Prostate gland (tissue), 2 donors: Measurements from ENCODE around the gene RASAL2. TPM values are rescaled to one million over a fixed set of nuclear protein-coding genes. Genes with fewer than 3 reads are reported as not detected.
A peak's percentile ranks its signal among the peaks of the same experiment; 100 is the strongest.

Source experiments
- DNase-seq: peaks from one replicate; pipeline ENCODE4 v3.0.0-alpha.2; 2019; ENCODE audit warnings: low spot score
- H3K27ac ChIP-seq, 2 donors: fragments of 200-600 bp; sonication (generic); 2 replicates each; pipeline ENCODE4 v1.5.1; 2017 to 2019
- H3K27me3 ChIP-seq: fragments of 200-600 bp; sonication (generic); replicated peaks from 2 replicates; pipeline ENCODE4 v1.5.1; 2019; ENCODE audit not compliant: insufficient read depth
- H3K36me3 ChIP-seq, 2 donors: fragments of 200-600 bp; sonication (generic); 1 replicate in 1 of 2; 2 replicates in 1 of 2; pipeline versions ENCODE4 v1.5.1 to v1.8.1; 2017 to 2019
- H3K4me1 ChIP-seq: fragments of 200-600 bp; sonication (generic); replicated peaks from 2 replicates; pipeline ENCODE4 v1.5.1; 2019
- H3K4me3 ChIP-seq, 2 donors: fragments of 200-600 bp; sonication (generic); 2 replicates each; pipeline ENCODE4 v1.5.1; 2017 to 2019
- H3K9me3 ChIP-seq: fragments of 200-600 bp; sonication (generic); 2 replicates; pipeline ENCODE4 v1.5.1; 2017
- CTCF ChIP-seq, 4 experiments: fragments of 200-600 bp in 2 of 4; fragments of 450-650 bp in 2 of 4; sonication (generic) in 2 of 4; IDR thresholded peaks; 1 replicate in 3 of 4; 2 replicates in 1 of 4; pipeline ENCODE4 v1.5.1; 2016 to 2019; ENCODE audit warnings: antibody characterized with exemption in 4 of 4, mild to moderate bottlenecking in 2 of 4, moderate library complexity in 2 of 4
- POLR2A ChIP-seq: fragments of 450-650 bp; IDR thresholded peaks from one replicate; pipeline ENCODE4 v1.6.1; 2016; ENCODE audit warnings: antibody characterized with exemption, mild to moderate bottlenecking
- POLR2AphosphoS5 ChIP-seq: sonication (generic); formaldehyde crosslinking; IDR thresholded peaks from one replicate; pipeline ENCODE4 v1.6.1; 2017; ENCODE audit warnings: antibody characterized with exemption
- WGBS: methylation state at CpG from one replicate; pipeline ENCODE4 v1.1.5; 2018; 5-methylcytosine and 5-hydroxymethylcytosine counted together
- intact Hi-C: fragments of 100-400 bp; cut with DNase I; formaldehyde crosslinking; loops from one replicate; pipeline ENCODE4 v1.14.2; 2022
- total RNA-seq, 2 donors: library from RNA; depleted of rRNA; stranded (reverse); fragments of >200 nt; gene quantifications; one replicate each; pipeline ENCODE4 v1.1.0, GENCODE V29; 2016

The RASAL2 gene
- total RNA-seq, 2 donors from 2014 or later = 9.2 to 36.9 TPM

- Histone ChIP-seq H3K27ac (no peak overlapping the region), H3K36me3 (no peaks in the 10 kb centered on the region), H3K4me1 (no peaks in the 10 kb centered on the region), H3K9me3 (no peaks in the 10 kb centered on the region), H3K27me3 (no peaks in the 10 kb centered on the region), H3K4me3 (no peak overlapping the region)
- DNase-seq = no peak
- 93% methylated on average over 8 of the region's 8 CpGs for WGBS
- TF ChIP-seq POLR2AphosphoS5 (no peak), POLR2A (no peak), CTCF (IDR thresholded peaks at IDR 0.05) (no peak)
- intact Hi-C loops = no loop called here
Observed at GRCh38 chr1:178529364-178530036, 435.6 kb downstream of the RASAL2 start.

- Histone ChIP-seq H3K4me1 (no peaks in the 10 kb centered on the region), H3K36me3 (no peaks in the 10 kb centered on the region), H3K4me3 (no peak overlapping the region), H3K27me3 (no peaks in the 10 kb centered on the region), H3K9me3 (no peaks in the 10 kb centered on the region), H3K27ac (no peak overlapping the region)
- no peak for TF ChIP-seq POLR2A
- TF ChIP-seq POLR2AphosphoS5 = no peak
- no peak for TF ChIP-seq CTCF (IDR thresholded peaks at IDR 0.05)
- 81% methylated on average over 2 of the region's 2 CpGs for whole genome bisulfite sequencing
- no peak for DNase-seq
- intact Hi-C loops = no loop called here
Observed at GRCh38 chr1:178530037-178530402, 436.1 kb downstream of the RASAL2 start.

- Histone ChIP-seq H3K27ac (no peak overlapping the region), H3K9me3 (no peaks in the 10 kb centered on the region), H3K4me3 (no peak overlapping the region), H3K4me1 (no peaks in the 10 kb centered on the region), H3K27me3 (no peaks in the 10 kb centered on the region), H3K36me3 (no peaks in the 10 kb centered on the region)
- intact Hi-C loops = no loop called here
- DNase-seq = no peak
- 91% methylated on average over 3 of the region's 3 CpGs for WGBS
- TF ChIP-seq POLR2A = no peak
- no peak for TF ChIP-seq CTCF (IDR thresholded peaks at IDR 0.05)
- TF ChIP-seq POLR2AphosphoS5 = no peak
Observed at GRCh38 chr1:178530502-178530901, 436.6 kb downstream of the RASAL2 start.

GRCh38 chr1:178531887-178532286 is 438.0 kb downstream of the RASAL2 start:
- intact Hi-C loops = no loop called here
- Histone ChIP-seq H3K4me3 (no peak overlapping the region), H3K27me3 (no peaks in the 10 kb centered on the region), H3K4me1 (no peaks in the 10 kb centered on the region), H3K27ac (no peak overlapping the region), H3K9me3 (no peaks in the 10 kb centered on the region), H3K36me3 (no peaks in the 10 kb centered on the region)
- TF ChIP-seq POLR2A (no peak), POLR2AphosphoS5 (no peak), CTCF (IDR thresholded peaks at IDR 0.05) (no peak)
- WGBS = 61% methylated on average over 10 of the region's 10 CpGs
- DNase-seq = no peak

GRCh38 chr1:178532392-178532791 is 438.5 kb downstream of the RASAL2 start:
- intact Hi-C loops = no loop called here
- peak; percentile 75 for DNase-seq
- Histone ChIP-seq H3K4me1 (no peaks in the 10 kb centered on the region), H3K36me3 (no peaks in the 10 kb centered on the region), H3K27me3 (no peaks in the 10 kb centered on the region), H3K4me3 (no peak overlapping the region), H3K9me3 (no peaks in the 10 kb centered on the region), H3K27ac (no peak overlapping the region)
- TF ChIP-seq CTCF (IDR thresholded peaks at IDR 0.05) (peak; percentile 74 to 90 (median 86)), POLR2AphosphoS5 (no peak)
- 15% methylated on average over 13 of the region's 13 CpGs for WGBS
